HG03469 (cell line): ENCODE results near the gene SH3RF3.

Source experiments
- ATAC-seq: cut with Tn5 transposase; IDR thresholded peaks from one replicate; pipeline ENCODE4 v1.9.1; 2021; ENCODE audit warnings: mild to moderate bottlenecking, moderate library complexity, moderate number of reproducible peaks; ENCODE audit not compliant: unreplicated experiment

The SH3RF3 gene

DNA sequence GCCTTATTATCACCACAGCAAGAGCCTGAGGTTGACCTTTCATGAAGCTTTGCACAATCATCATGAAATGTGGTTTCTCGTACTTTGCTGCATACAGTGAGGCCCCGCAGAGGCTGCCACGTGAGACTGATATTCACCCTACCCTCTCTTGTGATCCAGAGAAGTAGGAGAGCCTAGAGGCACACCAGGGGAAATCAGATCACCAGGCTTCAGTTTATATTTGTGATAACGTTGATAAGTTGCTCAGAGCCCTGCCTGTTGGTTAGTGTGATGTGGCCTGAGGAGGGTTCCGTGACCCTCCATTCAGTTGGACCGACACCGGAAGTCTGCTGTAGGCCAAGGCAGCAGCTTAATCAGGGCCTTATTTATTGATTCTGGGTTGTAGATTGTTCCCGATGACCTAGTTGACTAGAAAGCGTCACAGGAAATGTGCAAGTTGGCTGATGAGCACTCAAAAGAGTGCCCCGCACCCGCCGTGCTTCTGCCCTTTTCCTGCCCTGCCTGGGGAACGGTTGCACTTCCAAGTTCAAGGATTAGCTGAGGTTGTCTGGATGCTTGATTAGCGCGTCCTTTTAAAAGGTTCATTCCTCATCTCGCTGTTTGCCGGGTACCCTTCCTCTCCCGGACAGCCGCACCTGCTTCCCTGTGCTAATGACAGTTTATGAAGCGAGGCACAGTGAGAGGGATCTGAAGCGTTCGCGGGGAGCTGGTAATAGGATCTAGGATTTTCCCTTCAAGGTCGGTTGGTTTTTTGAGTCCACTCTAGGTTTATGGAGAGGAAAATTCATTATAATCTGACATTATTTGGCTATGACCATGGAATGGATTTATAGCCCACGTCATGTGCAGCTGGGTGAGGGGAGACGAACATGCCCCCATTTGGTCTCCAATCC, 146.4 kb downstream of the SH3RF3 start:
- no peak for ATAC-seq

DNA sequence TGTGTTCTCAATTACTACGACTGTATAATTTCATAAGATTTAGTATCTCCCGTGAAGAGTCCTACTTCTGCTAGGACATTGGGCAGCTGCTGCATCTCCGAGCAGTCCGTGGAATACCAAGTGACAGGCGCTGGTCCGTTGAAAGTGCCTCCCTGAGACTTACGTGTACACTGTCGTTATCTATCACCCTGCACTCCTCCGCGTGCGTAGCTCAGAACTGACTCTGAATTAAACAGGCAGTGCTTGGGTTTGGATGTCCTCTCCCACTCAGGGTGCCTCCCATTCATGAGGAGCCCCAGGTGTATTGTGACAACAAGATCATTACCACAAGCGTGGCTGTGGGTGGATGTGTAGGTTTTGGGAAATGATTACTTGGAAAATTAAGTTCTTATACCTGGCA, 148.4 kb downstream of the SH3RF3 start:
- no peak for ATAC-seq

DNA sequence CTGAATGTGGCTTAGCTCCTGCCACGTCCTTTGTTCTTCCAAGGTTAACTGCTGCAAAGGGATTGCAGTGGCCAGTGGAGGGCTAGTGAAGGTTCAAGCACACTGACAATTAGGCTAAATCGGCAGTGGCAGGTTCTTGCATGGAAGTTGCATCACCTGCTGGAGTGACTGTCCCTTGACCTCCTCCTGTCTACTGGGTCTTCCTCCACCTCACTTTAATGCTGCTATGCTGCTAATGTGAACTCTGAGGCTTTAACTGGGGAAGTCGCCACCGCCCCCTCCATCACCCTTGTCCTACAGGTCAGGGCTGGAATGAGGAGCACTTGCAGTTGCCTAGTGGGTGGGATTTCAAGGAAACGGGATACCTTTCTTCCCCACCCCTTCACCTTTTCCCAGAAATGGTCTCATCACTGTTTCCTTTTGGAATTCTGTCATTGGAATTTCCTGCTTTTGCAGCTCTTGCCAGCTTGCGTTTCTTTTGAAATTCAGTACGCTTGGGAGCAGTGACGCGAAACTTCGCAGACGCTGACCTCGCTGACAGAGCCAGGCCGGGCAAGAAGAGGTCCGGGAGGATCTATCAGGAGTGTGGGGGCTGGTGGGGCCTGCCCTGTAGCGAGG, 150.3 kb downstream of the SH3RF3 start:
- ATAC-seq, result no peak

DNA sequence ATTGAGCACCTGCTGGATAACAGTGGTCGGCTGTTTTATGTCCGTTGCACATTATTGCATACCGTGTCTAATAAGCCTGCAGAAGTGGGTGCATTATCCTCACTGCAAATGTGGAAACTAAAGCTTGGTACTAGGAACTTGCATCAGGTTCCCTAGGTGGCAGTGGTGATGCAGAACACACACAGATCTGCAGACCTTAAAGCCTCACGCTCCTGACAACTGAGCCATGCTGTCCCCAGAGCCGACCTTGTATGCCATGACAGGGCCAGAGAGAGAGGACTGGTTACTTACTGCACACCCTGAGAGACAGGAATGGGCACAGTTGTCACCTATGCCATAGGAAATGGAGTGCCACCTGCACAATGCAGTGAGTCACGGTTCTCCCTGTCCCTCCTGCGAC, 151.8 kb downstream of the SH3RF3 start:
- no peak for ATAC-seq

DNA sequence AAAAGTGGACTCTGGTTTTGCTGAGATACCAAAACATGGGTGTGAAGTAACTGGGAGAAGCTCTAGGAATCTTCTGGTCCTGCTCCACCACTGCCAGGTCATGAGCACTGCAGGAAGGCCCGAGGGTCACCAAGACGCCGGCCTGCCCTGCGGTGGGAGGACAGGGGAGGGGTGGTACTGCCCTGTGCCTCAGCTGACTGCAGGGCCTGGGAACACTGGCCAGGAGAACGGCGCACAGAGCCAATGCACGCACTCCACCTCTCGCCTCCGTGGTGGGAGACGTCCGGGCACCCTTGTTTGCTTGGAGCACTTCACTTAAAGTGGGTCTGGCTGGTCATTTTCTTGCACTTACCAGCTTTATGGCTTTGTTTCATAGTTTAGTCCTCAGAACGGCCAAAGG, 153.4 kb downstream of the SH3RF3 start:
- ATAC-seq, result no peak

DNA sequence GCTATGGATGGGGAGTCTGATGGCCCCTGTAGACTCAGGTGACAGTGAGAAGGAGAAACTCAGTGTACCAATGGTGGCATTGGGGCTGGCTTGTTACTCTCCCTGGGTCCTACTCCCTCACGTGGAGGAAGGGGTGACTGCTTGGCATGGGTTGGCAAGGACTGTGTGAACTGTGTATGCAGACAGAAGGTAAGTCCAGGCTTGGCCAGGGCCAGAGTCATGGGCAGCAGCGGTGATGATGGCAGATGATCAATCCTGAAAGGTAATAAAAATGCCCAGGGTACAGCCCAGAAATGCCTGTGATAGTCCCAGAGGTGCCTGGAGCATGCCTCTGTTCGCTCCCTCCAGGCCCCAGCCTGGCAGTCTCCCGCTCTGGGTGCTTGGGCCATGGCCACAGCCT, 153.9 kb downstream of the SH3RF3 start:
- no peak for ATAC-seq

DNA sequence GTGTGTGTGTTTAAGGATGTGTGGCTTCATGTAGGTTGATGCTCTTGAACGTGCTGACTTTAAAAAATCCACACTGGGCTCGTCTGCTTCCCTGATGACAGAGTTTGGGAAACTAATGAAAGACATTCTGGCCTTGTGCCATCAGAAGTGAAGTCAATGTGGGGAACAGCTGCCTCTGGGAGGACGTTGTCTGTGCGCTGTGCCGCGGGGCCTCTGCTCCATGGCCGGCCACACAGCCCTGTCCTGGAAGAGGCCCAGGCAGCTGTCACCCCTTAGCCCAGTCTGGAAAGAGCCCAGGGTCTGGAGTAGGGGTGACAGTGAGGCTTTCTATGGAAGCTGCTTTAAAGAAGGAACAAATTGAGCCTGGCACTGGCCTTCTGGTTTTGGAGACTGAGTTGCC, 155.8 kb downstream of the SH3RF3 start:
- ATAC-seq, result no peak

DNA sequence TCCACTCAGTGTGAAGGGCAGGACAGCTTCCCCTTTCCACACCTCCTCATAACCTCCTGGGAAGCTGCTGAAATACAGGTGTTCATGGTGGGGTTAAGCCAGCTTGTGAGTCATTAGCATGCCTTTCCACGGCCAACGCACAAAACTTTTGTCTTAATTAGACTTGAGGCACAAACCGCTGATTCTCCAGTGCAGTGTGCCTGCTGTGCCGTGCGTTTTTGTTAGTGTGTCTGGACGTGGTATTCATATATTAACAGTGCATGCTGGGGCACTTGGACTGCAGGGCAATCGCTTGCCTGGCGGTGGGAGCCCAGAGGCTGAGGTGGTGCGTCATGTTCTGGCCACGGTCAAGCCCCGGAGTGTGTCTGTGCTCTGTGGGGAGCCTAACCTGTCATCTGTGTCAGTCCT, 156.2 kb downstream of the SH3RF3 start:
- ATAC-seq, result no peak

DNA sequence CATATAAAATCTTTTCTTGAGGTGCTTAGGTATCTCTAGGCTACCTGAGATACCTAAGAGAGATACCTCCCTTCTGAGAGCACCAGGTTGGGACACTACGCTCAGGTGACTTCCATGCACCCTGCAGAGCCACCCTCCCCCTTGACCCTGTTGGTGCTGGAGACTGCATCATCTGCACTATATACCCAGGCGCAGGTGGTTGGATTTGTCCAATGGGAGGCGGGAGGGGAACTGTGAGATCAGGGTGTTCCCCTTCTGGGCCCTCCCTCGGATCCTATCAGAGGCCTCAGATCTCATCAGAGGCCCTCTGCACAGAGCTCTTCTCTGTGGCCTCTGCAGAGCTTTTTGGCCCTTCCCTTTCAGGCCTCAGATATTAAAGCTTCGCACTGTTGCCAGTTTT, 158.4 kb downstream of the SH3RF3 start:
- no peak for ATAC-seq

DNA sequence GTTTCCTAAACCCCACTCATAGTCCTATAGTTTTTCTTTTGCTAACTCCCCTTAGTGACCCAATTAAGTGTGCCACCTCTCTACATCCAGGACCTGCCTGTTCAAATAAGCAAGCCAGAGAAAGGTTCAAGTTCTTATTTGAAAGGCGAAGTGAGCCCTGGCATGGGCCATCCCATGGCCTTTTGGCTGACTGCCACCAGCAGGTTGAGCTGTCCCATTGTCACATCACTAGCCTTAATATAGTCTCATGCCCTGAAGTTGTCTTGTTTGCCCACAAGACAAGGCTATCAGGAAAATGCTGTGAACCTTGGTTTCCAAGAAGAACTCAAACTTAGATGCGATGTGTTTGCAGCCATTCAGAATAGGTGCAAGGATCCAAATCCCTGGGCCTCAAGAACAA, 158.8 kb downstream of the SH3RF3 start:
- no peak for ATAC-seq

DNA sequence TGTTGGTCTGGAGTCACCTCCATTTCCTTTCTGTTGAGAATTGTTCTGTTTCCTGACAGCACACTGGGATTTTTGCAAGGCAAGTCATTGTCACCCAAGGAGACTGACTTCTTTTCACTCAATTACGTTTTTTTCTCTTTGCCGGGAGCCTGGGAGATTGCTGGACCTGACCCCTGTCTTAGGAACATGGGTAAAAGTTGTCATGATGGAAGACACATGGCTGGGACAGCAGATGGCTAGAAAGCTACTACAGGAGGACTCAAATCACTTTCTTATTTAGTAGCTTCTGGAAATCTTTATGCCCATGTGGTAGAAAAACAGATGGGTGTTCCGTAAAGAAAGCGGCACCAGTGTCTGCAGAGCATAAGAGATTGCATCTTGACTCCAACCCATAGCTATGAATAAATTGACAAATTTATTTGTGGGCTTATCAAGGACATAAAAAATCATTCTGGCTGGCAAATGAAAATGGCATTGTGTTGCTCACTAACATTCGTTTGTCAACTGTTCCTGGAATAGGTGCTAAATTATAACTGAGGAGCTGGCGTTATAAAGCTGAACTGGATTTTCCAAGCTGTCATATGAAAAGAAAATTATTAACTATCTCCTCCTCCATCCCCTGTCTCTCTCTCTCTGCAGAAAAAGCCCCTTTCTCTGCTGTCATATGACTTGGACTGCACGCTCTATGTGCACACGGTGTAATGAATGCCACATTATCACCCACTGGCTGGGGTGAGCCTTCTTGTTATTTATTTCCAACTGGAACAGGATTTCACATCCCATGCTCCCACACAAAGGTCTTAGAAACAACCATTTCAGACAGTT, 159.8 kb downstream of the SH3RF3 start:
- no peak for ATAC-seq

DNA sequence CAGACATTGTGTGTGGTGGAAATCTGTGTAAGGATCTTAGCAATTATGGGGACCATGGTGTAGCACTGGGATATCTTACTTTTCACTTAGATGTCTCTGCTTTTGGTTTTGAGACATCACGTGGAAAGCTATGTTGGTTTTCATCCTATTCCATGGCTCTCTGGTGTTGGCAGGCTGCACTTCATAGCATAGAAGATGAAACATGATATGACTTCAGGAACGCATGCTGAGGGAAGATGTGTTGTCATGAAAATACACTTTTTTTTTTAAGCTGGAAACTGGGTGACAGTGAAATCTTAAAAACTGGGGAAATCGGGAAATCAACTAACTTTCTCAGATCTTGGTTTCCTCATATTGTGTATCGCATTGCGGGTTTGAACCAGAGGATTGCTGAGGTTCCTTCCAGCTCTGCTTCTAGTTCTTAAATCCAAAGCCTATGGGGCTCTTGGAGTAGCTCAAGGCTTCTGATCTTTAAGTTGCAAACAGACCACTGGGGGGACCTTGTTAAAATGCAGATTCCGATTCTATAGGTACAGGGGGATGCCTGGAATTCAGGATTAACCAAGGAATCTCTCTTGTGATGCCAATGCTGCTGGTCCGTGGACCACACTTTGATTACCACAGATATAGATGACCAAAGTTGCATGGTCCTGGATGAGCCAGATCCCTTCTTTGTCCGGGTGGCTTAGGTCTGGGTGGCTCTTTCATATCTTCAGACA, 160.7 kb downstream of the SH3RF3 start:
- ATAC-seq, result no peak

DNA sequence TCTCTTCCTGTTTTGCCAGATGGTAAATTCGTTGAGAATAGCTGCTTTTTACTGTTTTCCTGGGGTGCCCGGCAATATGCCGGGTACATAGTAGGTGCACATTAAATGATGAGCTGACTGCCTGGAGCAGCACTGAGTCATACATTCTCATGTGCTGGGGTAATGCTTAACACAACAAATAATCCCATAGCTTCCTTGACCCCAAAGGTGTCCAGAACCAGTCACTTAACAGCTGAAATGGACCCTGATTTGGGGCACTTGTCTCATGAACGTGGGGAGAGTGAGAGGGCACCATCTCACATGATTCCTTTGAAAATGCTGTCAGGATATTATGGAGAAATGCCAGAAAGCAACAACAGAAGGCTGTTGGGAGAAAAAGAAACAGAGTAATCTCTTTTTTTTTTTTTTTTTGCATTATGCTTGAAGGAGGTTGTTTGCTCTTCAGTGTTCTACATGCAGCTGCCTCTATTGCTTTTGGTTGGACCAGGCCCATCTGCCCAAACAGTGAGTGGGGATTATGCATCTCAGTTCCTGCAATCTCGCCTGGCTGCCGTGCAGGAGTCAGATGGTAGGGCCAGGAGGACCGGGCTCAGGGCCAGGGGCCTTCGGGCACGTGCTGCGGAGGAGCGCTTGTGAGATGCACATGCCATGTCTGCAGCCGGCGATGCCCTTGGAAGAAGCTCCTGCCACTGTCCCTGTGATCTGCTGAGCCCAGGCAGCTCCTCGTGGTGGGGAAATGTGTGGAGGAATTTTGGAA, 162.1 kb downstream of the SH3RF3 start:
- ATAC-seq, result no peak

DNA sequence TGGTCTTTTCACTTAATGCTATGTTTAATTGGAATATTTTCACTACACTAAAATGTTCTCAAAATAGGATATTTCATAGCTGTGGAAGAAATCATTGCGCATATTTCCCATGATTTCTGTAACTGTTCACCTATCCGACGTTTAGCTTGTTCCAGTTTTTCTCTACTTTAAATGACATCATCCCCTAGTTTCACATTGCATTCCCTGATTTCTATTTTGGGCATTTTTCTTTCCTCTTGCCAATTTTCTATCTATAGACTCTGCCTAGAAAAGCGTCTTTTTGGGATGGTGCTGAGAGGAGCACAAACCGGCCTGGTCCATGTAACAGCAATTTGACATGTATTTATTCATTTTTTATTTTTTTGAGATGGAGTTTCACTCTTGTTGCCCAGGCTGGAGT, 163.4 kb downstream of the SH3RF3 start:
- no peak for ATAC-seq

DNA sequence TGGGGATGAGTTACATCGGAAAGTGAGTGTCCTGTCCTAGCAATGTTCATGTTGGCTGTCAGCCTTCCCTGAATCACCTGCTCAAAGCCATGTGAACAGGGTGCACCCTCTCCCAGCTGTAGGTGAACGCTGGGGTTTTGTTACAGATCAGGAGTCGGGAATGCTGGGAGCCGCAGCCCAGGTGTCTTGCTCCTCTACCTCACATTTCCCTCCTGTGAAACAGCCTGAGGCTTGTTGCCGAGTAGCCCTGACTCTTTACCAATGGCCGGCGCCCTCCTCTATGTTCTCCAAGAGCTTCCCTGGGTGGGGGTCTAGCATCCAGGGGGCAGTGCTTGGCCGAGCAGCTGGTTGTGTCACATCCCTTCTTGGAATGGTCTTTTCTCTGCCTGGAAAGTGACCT, 164.7 kb downstream of the SH3RF3 start:
- ATAC-seq, result no peak

DNA sequence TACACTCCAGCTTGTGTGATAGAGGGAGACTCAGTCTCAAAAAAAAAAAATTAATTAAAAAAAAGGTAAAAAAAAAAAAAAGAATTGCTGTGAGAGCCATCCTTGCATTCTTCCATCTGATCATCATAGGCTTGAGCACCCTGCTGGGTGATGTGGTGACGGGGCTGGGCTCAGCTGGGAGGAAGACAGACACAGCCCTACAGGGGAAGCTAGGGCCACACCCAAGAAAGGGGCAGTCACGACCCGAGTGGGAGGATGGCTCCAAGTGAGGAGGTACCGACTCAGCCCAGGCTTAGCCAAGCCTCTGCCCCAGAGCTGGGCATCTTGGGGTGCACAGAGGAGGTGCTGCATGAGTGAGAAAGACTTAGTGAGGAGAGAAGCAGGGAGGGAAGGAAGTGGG, 165.5 kb downstream of the SH3RF3 start:
- ATAC-seq, result no peak

DNA sequence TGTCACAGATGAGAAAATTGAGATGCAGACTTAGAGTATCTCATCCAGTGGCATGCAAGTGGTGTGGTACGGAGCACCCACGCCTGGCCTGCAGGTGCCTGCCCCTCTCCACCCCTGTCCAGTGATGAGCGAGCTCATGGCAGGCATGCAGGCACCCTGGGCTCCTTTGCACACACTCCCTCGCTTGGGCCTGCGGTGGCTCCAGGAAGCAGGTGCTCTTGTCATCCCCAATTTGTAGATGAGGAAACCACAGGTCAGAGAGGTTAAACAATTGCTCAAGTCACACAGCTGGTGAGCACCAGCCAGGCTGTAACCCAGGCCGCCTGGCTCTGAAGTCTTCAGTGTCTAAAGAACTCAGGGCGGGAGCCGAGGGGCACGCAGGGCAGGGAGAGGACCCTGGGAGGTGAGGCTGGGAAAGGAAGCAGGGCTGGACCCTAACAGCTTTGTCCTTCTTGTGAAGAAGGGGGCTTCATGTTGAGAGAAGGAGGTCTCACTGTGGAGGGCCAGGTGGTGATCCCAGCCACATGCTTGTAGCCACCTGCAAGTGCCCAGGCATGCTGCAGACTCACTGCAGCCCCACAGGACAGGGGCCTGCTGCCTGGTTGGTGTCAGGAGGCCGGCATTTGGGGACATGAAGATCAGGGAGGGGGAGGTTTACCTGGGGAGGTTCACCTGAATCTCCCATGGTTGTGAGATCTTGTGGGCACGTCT, 166.2 kb downstream of the SH3RF3 start:
- ATAC-seq, result no peak

DNA sequence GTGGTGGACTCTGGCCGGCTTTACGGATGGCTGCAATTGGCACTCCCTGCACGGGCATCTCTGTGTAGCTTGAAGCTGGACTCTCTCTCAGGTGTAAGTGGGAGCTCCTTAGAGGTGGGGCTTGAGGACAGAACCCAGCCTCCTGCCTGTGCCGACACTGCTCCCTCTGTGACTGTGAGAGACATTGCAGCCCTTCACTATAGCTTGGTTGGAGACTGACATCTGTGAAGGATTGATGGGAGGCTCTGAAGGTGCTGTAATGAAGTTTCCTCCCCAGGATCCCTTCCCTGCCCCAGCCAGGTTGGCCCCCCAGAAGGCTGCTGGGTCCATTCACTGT, 166.7 kb downstream of the SH3RF3 start:
- no peak for ATAC-seq

DNA sequence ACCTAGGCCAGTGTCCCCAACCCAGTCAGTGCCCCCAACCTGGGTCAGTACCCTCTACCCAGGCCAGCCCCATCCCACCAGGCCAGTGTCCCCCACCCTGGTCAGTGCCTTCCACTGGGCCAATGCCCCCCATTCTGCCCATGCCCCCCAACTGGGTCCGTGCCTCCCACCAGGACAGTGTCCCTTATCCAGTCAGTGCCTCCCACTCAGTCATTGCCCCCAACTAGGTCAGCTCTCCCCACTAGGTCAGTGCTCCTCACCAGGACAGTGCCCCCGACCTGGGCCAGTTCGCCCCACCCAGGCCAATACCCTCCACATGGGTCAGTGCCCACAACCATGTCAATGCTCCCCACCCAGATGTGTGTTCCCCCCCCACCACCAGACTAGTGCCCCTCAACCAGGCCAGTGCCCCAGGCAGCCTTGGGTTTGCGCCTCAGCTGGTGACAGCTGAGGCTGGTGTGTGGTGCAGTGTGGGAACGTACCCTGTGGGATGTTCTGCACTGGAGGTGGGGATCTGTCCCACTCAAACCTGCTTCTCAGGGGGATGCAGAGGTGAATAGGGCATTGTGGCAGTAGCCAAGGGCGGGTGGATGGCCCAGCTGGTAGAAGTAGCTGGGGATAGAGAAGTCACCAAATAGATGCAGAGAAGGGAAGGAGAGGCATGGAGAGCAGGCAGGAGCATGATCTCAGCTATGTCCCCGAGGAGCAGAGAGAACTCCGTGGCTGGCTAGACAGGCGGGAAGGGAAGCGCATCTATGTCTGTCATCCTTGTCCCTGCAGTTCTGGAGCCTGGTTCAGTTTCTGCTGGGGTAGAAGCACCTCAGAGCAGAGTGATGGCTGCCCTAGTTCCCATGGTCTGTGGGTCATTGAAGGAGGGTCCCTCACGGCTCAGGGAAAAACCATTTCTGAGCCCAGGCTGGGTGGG, 168.8 kb downstream of the SH3RF3 start:
- no peak for ATAC-seq
